Measurements from ENCODE around the gene CPVL.

GRCh38 chr7:28992798-28993197 is 153.5 kb downstream of the CPVL start:
- TF ChIP-seq, protein P1, sequence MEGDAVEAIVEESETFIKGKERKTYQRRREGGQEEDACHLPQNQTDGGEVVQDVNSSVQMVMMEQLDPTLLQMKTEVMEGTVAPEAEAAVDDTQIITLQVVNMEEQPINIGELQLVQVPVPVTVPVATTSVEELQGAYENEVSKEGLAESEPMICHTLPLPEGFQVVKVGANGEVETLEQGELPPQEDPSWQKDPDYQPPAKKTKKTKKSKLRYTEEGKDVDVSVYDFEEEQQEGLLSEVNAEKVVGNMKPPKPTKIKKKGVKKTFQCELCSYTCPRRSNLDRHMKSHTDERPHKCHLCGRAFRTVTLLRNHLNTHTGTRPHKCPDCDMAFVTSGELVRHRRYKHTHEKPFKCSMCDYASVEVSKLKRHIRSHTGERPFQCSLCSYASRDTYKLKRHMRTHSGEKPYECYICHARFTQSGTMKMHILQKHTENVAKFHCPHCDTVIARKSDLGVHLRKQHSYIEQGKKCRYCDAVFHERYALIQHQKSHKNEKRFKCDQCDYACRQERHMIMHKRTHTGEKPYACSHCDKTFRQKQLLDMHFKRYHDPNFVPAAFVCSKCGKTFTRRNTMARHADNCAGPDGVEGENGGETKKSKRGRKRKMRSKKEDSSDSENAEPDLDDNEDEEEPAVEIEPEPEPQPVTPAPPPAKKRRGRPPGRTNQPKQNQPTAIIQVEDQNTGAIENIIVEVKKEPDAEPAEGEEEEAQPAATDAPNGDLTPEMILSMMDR (conservative IDR thresholded peaks at IDR 0.05; ENCODE audit: low read depth, low read length) = no peak
- TF ChIP-seq POLR2A (IDR thresholded peaks at IDR 0.05; ENCODE audit: low read depth, low read length) (no peak), FOS (IDR thresholded peaks at IDR 0.05; ENCODE audit: low read depth, low read length) (no peak), MAFK (IDR thresholded peaks at IDR 0.05; ENCODE audit: low read depth, low read length) (no peak), RFX5 (IDR thresholded peaks at IDR 0.05; ENCODE audit: low read depth, low read length) (no peak), RAD21 (IDR thresholded peaks at IDR 0.05; ENCODE audit: low read length) (no peak), CEBPB (IDR thresholded peaks at IDR 0.05; ENCODE audit: low read depth, low read length) (no peak), CHD1 (IDR thresholded peaks at IDR 0.05; ENCODE audit: low read depth, low read length) (no peak), RCOR1 (IDR thresholded peaks at IDR 0.05; ENCODE audit: insufficient replicate concordance, low read length) (no peak), NFE2L2 (IDR thresholded peaks at IDR 0.05; ENCODE audit: low read depth, low read length) (no peak), BHLHE40 (IDR thresholded peaks at IDR 0.05; ENCODE audit: low read depth, low read length) (no peak)
- TF ChIP-seq, protein P2, sequence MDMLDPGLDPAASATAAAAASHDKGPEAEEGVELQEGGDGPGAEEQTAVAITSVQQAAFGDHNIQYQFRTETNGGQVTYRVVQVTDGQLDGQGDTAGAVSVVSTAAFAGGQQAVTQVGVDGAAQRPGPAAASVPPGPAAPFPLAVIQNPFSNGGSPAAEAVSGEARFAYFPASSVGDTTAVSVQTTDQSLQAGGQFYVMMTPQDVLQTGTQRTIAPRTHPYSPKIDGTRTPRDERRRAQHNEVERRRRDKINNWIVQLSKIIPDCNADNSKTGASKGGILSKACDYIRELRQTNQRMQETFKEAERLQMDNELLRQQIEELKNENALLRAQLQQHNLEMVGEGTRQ (IDR thresholded peaks at IDR 0.05; ENCODE audit: low read depth, low read length) = no peak
- TF ChIP-seq, protein P3, sequence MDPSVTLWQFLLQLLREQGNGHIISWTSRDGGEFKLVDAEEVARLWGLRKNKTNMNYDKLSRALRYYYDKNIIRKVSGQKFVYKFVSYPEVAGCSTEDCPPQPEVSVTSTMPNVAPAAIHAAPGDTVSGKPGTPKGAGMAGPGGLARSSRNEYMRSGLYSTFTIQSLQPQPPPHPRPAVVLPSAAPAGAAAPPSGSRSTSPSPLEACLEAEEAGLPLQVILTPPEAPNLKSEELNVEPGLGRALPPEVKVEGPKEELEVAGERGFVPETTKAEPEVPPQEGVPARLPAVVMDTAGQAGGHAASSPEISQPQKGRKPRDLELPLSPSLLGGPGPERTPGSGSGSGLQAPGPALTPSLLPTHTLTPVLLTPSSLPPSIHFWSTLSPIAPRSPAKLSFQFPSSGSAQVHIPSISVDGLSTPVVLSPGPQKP (IDR thresholded peaks at IDR 0.05; ENCODE audit: borderline replicate concordance, low read depth, low read length) = no peak

Measured in IMR-90 (cell line).